ENCODE measurements around the gene FSTL1.

- TF ChIP-seq, protein P1, sequence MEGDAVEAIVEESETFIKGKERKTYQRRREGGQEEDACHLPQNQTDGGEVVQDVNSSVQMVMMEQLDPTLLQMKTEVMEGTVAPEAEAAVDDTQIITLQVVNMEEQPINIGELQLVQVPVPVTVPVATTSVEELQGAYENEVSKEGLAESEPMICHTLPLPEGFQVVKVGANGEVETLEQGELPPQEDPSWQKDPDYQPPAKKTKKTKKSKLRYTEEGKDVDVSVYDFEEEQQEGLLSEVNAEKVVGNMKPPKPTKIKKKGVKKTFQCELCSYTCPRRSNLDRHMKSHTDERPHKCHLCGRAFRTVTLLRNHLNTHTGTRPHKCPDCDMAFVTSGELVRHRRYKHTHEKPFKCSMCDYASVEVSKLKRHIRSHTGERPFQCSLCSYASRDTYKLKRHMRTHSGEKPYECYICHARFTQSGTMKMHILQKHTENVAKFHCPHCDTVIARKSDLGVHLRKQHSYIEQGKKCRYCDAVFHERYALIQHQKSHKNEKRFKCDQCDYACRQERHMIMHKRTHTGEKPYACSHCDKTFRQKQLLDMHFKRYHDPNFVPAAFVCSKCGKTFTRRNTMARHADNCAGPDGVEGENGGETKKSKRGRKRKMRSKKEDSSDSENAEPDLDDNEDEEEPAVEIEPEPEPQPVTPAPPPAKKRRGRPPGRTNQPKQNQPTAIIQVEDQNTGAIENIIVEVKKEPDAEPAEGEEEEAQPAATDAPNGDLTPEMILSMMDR (IDR thresholded peaks at IDR 0.05; ENCODE audit: low read depth, low read length), result no peak
- no peak for TF ChIP-seq EZH2phosphoT487 (IDR thresholded peaks at IDR 0.05; ENCODE audit: low read depth)
These were observed 33.9 kb downstream of the FSTL1 start for GRCh38 chr3:120416868-120417267.
